ENCODE data around the gene GAB2.

DNA sequence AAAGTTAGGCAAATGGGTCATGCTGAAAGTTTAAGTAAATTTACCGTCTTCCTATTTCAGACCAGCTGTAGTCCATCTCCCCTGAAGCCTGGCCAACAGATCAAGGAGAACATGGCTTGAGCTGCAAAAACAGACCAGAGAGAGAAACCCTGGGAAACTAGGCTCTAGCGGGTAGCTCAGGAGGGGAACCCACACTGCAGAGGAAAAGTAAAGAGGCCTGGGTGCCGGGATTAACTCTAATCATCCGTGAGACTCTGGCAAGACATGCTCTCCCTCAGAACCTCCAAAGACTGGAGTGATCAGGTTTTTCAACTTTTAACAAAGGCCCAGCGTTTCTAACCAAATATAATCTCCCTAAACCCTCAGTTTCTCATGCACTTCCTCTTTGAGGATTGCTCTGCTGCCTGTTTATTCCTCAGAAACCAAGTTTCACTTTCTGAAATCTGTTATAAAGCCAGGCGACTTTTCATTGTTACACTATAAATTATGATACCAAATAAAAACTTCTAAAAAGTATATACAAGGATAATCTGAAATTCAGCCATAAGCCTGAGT, 67.5 kb downstream of the GAB2 start:
- TF ChIP-seq CHD1 (IDR thresholded peaks at IDR 0.05; ENCODE audit: low read depth, low read length) = no peak
- TF ChIP-seq, protein P1, sequence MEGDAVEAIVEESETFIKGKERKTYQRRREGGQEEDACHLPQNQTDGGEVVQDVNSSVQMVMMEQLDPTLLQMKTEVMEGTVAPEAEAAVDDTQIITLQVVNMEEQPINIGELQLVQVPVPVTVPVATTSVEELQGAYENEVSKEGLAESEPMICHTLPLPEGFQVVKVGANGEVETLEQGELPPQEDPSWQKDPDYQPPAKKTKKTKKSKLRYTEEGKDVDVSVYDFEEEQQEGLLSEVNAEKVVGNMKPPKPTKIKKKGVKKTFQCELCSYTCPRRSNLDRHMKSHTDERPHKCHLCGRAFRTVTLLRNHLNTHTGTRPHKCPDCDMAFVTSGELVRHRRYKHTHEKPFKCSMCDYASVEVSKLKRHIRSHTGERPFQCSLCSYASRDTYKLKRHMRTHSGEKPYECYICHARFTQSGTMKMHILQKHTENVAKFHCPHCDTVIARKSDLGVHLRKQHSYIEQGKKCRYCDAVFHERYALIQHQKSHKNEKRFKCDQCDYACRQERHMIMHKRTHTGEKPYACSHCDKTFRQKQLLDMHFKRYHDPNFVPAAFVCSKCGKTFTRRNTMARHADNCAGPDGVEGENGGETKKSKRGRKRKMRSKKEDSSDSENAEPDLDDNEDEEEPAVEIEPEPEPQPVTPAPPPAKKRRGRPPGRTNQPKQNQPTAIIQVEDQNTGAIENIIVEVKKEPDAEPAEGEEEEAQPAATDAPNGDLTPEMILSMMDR (conservative IDR thresholded peaks at IDR 0.05; ENCODE audit: low read depth, low read length) = no peak
- no peak for TF ChIP-seq MAZ (IDR thresholded peaks at IDR 0.05; ENCODE audit: borderline replicate concordance, low read depth, low read length)
- no peak for TF ChIP-seq MAFK (IDR thresholded peaks at IDR 0.05; ENCODE audit: low read depth, low read length)
- no peak for TF ChIP-seq POLR2A (IDR thresholded peaks at IDR 0.05; ENCODE audit: low read depth, low read length)
- no peak for TF ChIP-seq SMC3 (IDR thresholded peaks at IDR 0.05; ENCODE audit: low read depth, low read length)
- no peak for TF ChIP-seq RFX5 (IDR thresholded peaks at IDR 0.05; ENCODE audit: low read depth, low read length)
- TF ChIP-seq RCOR1 (IDR thresholded peaks at IDR 0.05; ENCODE audit: insufficient replicate concordance, low read length) = no peak
- no peak for TF ChIP-seq MXI1 (IDR thresholded peaks at IDR 0.05; ENCODE audit: borderline replicate concordance, low read depth, low read length)
- no peak for TF ChIP-seq RAD21 (IDR thresholded peaks at IDR 0.05; ENCODE audit: low read length)
- no peak for TF ChIP-seq FOS (IDR thresholded peaks at IDR 0.05; ENCODE audit: low read depth, low read length)

Measured in IMR-90 (cell line).